ENCODE measurements around the gene PAQR6.

DNA sequence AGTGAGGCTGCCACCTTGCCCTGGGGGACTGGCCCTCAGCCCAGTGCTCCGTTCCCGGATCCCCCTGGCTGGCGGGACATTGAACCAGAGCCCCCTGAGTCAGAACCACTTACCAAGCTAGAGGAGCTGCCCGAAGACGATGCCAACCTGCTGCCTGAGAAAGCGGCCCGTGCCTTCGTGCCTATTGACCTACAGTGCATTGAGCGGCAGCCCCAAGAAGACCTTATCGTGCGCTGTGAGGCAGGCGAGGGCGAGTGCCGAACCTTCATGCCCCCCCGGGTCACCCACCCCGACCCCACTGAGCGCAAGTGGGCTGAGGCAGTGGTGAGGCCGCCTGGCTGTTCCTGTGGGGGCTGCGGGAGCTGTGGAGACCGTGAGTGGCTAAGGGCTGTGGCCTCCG is 37.6 kb upstream of the PAQR6 start:
- TF ChIP-seq, protein P1, sequence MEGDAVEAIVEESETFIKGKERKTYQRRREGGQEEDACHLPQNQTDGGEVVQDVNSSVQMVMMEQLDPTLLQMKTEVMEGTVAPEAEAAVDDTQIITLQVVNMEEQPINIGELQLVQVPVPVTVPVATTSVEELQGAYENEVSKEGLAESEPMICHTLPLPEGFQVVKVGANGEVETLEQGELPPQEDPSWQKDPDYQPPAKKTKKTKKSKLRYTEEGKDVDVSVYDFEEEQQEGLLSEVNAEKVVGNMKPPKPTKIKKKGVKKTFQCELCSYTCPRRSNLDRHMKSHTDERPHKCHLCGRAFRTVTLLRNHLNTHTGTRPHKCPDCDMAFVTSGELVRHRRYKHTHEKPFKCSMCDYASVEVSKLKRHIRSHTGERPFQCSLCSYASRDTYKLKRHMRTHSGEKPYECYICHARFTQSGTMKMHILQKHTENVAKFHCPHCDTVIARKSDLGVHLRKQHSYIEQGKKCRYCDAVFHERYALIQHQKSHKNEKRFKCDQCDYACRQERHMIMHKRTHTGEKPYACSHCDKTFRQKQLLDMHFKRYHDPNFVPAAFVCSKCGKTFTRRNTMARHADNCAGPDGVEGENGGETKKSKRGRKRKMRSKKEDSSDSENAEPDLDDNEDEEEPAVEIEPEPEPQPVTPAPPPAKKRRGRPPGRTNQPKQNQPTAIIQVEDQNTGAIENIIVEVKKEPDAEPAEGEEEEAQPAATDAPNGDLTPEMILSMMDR (IDR thresholded peaks at IDR 0.05), result no peak
- no peak for TF ChIP-seq POLR2AphosphoS5 (IDR thresholded peaks at IDR 0.05; ENCODE audit: insufficient read depth in 1 of 2, low read depth in 1 of 2)
